GM12892 (cell line): Measurements from ENCODE around the gene WDFY2.

ENCODE experiments used
- POLR2A ChIP-seq: IDR thresholded peaks from 2 replicates; pipeline ENCODE4 v1.6.1; 2011; ENCODE audit warnings: low read depth, low read length, control low read depth
- TAF1 ChIP-seq: IDR thresholded peaks from 2 replicates; pipeline ENCODE4 v1.6.1; 2011; ENCODE audit warnings: low read depth, mild to moderate bottlenecking, control low read depth, low read length, borderline replicate concordance

- TF ChIP-seq TAF1 (no peak), POLR2A (no peak)
Measured at GRCh38 chr13:51552027-51552426, 32.2 kb upstream of the WDFY2 start.
